AG10803 (cell line): ENCODE results near the gene ZGRF1.
"Not testable (repeated sequence)": the region's sequence is repeated elsewhere in the genome, so short reads cannot be mapped to it uniquely, and the experiment has no call there.

Source experiments
- DNase-seq: peaks from one replicate; pipeline ENCODE4 v3.0.0; 2010; ENCODE audit warnings: low read depth
- H3K4me3 ChIP-seq: 2 replicates; pipeline ENCODE4 v1.5.1; 2011; ENCODE audit warnings: mild to moderate bottlenecking, low read length, control low read depth
- TF ChIP-seq, protein P1 (sequence below): conservative IDR thresholded peaks from 2 replicates; pipeline ENCODE4 v1.5.1; 2011; ENCODE audit warnings: mild to moderate bottlenecking, low read length, control low read depth, inconsistent platforms

Gene ZGRF1

DNA sequence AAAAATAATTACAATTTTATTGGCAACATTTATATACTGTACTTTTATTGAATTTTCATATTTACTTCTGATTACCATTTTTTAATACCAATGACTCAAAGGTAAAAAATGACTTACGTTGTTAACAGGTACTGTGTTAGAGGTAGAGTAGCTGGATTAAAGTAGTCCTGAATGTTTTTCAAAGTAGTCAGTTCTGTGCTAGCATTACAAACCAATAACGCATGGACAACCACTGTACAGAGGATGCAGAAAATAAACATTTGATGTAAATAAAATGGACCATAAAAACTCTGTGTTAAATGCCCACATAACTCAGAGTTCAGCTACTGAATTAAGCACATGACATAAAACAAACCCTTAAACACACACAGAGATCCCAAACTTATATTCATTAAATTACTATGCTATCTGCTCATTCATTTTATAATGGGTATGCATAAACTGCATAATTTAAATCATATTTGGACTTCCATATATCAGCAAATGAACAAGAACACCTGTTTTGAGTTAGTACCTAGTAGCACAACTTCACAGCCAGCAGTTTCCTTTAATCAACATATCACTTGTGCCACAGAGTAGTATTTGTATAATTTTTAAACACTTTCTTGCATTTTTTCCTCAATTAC is 74.3 kb downstream of the ZGRF1 start:
- H3K4me3 ChIP-seq = no peak overlapping the region
- no peak for DNase-seq
- TF ChIP-seq, protein P1, sequence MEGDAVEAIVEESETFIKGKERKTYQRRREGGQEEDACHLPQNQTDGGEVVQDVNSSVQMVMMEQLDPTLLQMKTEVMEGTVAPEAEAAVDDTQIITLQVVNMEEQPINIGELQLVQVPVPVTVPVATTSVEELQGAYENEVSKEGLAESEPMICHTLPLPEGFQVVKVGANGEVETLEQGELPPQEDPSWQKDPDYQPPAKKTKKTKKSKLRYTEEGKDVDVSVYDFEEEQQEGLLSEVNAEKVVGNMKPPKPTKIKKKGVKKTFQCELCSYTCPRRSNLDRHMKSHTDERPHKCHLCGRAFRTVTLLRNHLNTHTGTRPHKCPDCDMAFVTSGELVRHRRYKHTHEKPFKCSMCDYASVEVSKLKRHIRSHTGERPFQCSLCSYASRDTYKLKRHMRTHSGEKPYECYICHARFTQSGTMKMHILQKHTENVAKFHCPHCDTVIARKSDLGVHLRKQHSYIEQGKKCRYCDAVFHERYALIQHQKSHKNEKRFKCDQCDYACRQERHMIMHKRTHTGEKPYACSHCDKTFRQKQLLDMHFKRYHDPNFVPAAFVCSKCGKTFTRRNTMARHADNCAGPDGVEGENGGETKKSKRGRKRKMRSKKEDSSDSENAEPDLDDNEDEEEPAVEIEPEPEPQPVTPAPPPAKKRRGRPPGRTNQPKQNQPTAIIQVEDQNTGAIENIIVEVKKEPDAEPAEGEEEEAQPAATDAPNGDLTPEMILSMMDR = no peak

- TF ChIP-seq, protein P1 = no peak
- H3K4me3 ChIP-seq = no peak overlapping the region
- no peak for DNase-seq
Measured at GRCh38 chr4:112560084-112560483, 76.6 kb downstream of the ZGRF1 start.

DNA sequence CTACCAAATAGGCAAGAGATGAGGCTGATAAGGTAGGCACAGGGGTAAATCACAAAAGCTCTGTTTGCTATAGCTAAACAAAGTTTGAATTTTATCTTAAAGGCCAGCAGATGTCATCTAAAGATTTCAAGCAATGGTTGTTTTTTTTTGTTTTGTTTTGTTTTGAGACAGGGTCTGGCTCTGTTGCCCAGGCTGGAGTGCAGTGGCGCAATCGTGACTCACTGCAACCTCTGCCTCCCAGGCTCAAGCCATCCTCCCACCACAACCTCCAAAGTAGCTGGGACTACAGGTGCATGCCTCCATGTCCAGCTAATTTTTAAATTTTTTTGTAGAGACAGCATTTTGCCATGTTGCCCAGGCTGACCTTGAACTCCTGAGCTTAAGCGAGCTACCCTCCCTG is 77.7 kb downstream of the ZGRF1 start:
- DNase-seq = no peak
- TF ChIP-seq, protein P1 = no peak
- no peak overlapping the region for H3K4me3 ChIP-seq

DNA sequence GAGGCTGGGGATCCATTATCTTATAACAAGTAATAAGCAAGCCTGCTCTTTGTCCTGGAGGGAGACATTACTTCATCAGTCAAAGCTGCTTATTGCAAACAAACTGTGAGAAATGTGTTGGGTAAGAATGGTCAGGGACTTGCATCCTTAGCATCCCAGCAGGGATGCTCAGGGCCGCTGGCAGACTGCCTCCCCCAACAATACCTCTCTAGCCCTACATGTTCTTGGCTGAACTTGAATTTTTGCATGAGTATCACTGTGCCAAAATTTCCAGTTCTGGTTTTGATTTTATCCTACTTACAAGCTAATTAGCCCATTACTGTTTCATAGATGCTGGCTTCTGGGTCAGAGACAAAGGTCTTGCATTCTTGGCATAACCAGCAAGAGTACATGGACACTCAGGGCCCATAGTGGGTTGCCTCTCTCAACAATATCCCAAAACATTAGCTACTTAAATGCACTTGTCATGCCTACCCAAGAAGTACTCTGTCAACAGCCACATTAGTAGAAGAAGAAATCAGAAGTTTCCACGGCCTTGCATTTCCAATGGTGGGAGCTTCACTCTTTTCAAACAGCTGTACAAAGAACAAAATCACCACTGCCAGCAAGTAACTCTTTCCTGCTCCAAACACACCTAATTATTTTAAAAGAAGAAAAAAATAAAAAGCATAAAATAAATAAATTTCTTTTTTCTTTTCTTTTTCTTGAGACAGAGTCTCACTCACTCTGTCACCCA is 78.9 kb downstream of the ZGRF1 start:
- H3K4me3 ChIP-seq = no peak overlapping the region
- peak; percentile 18 for DNase-seq
- TF ChIP-seq, protein P1 = no peak

GRCh38 chr4:112554271-112554670 is 82.4 kb downstream of the ZGRF1 start:
- not testable (repeated sequence) for DNase-seq, H3K4me3 ChIP-seq

DNA sequence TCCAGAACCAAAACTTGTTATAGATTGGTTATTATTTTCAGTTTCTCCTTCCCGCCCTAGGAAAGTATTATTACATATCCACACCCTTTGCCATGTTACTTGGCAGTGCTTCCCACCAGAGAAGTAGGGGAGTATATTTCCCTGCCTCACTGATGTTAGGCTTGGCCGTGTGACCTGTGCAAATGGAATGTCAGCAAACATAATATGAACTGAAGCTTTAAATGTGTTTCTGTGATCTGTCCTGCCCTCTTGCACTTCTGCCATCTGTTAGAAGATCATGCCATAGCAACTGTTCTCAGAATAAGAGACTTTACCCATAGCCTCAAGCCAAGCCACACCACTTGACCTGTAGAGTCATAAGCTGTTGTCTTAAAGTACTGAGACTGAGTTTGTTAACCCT is 84.0 kb downstream of the ZGRF1 start:
- DNase-seq = peak; percentile 77

GRCh38 chr4:112550728-112551127 is 86.0 kb downstream of the ZGRF1 start:
- no peak overlapping the region for H3K4me3 ChIP-seq
- TF ChIP-seq, protein P1 = no peak
- peak; percentile 50 for DNase-seq

More for the DNA sequence above, 84.0 kb downstream of the ZGRF1 start:
- H3K4me3 ChIP-seq = no peak overlapping the region
- TF ChIP-seq, protein P1 = no peak
